GM23338 (cell line): Measurements from ENCODE around the gene UQCC3.

ENCODE experiments used
- CREB1 ChIP-seq: fragments of 250-450 bp; sonication (Bioruptor Pico); IDR thresholded peaks from 2 replicates; pipeline ENCODE4 v1.5.0; 2020; ENCODE audit warnings: low read depth, mild to moderate bottlenecking, moderate library complexity
- TF ChIP-seq, protein P1 (sequence below), 2 experiments: fragments of 200-600 bp in 1 of 2; sonication (generic) in 1 of 2; conservative IDR thresholded peaks; 2 replicates each; pipeline versions ENCODE4 v1.5.1 to v1.6.1; 2016 to 2017; ENCODE audit warnings: antibody characterized with exemption in 2 of 2, low read depth in 2 of 2, mild to moderate bottlenecking in 2 of 2, moderate library complexity in 1 of 2

DNA sequence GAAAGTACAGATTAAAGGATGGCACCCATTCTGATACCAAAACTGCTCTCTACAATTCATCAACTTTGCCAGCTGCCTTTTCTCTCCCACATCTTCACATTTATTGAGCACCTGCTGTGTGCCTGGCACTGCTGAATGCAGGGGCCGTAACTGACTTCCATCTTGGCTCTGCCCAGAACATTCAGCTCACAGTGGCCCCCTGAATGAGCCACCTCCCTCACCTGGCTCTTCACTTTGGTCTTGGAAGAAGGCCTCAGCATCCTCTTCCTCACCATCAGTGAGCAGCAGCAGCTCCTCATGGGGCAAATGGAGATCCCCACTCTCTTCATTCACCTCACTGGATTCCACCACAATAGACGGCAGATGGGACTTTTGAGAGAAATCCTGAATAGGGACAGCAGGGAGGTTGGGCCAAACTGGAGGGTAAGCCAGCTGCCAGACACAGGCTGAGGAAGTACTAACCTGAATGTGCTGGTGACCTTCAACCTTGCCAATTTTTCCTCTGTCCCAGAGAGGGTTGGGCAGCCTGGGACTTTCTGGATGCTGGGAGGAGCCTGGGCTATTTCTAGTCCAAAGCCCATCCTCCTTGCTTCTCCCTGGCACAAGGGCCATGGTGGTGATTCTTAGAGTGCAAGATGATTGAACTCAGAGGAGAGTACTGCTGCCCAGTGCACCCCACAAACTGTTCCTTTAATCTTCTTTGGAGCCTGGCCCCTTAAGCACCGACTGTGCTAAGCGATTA lies 1.9 kb upstream of the UQCC3 start:
- TF ChIP-seq, protein P1, sequence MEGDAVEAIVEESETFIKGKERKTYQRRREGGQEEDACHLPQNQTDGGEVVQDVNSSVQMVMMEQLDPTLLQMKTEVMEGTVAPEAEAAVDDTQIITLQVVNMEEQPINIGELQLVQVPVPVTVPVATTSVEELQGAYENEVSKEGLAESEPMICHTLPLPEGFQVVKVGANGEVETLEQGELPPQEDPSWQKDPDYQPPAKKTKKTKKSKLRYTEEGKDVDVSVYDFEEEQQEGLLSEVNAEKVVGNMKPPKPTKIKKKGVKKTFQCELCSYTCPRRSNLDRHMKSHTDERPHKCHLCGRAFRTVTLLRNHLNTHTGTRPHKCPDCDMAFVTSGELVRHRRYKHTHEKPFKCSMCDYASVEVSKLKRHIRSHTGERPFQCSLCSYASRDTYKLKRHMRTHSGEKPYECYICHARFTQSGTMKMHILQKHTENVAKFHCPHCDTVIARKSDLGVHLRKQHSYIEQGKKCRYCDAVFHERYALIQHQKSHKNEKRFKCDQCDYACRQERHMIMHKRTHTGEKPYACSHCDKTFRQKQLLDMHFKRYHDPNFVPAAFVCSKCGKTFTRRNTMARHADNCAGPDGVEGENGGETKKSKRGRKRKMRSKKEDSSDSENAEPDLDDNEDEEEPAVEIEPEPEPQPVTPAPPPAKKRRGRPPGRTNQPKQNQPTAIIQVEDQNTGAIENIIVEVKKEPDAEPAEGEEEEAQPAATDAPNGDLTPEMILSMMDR (conservative IDR thresholded peaks at IDR 0.05; ENCODE audit: low read depth in 2 of 2) = no peak
- no peak for TF ChIP-seq CREB1
